ENCODE data around the gene UPF3B. TPM values are rescaled to one million over a fixed set of nuclear protein-coding genes. Genes with fewer than 3 reads are reported as not detected.

Gene UPF3B
- total RNA-seq, 1 donor from 2014 or later: 3.7 TPM

Other genes with a start within 250 kb of the UPF3B start
- 5.2 TPM for gene NKRF, start 246.5 kb downstream of the UPF3B start, total RNA-seq
- 7.6 TPM for gene SEPTIN6, start 159.8 kb downstream of the UPF3B start, total RNA-seq
- gene SOWAHD, start 94.4 kb downstream of the UPF3B start, total RNA-seq: 0.32 TPM
- 1,069 TPM for gene RPL39, start 61.3 kb downstream of the UPF3B start, total RNA-seq
- 10.2 TPM for gene RNF113A, start 18.8 kb upstream of the UPF3B start, total RNA-seq
- 631 TPM for gene NDUFA1, start 18.9 kb upstream of the UPF3B start, total RNA-seq
- not detected for gene AKAP14, start 42.9 kb upstream of the UPF3B start, total RNA-seq
- gene NKAP, start 90.8 kb upstream of the UPF3B start, total RNA-seq: 3.6 TPM
- not detected for gene RHOXF2B, start 224.7 kb upstream of the UPF3B start, total RNA-seq